Uterus (tissue), 2 donors: Measurements from ENCODE around the gene ANXA8L1.

Experiments used
- POLR2A ChIP-seq, 2 donors: fragments of 450-650 bp; IDR thresholded peaks; one replicate each; pipeline ENCODE4 v1.6.1; 2016; ENCODE audit warnings: antibody characterized with exemption in 2 of 2, mild to moderate bottlenecking in 1 of 2, moderate library complexity in 1 of 2
- TF ChIP-seq, protein P1 (sequence below), 4 experiments: fragments of 200-600 bp in 2 of 4; fragments of 450-650 bp in 2 of 4; sonication (generic) in 2 of 4; IDR thresholded peaks; one replicate each; pipeline ENCODE4 v1.5.1; 2016 to 2019; ENCODE audit warnings: antibody characterized with exemption in 4 of 4, mild to moderate bottlenecking in 2 of 4, moderate library complexity in 1 of 4

DNA sequence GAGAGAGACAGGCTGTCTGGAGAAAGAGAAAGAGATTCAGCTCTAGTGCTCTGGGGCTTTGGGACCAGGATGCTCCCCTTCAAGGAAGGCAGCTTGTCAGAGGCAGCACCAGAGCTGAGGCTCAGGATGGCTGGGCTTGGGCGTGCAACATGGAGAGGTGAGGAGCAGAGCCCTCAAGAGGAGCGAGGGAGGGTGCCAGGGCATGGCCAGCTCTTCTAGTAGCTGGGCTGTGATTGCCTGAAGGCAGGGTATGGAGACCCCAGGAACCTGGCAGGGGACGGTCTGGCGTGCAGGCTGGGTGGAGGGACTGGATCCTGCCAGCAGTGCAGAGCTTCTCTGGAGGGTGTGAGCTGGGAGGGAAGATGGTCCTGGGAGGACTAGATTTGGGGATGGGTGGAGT, 48.6 kb upstream of the ANXA8L1 start:
- TF ChIP-seq, protein P1, sequence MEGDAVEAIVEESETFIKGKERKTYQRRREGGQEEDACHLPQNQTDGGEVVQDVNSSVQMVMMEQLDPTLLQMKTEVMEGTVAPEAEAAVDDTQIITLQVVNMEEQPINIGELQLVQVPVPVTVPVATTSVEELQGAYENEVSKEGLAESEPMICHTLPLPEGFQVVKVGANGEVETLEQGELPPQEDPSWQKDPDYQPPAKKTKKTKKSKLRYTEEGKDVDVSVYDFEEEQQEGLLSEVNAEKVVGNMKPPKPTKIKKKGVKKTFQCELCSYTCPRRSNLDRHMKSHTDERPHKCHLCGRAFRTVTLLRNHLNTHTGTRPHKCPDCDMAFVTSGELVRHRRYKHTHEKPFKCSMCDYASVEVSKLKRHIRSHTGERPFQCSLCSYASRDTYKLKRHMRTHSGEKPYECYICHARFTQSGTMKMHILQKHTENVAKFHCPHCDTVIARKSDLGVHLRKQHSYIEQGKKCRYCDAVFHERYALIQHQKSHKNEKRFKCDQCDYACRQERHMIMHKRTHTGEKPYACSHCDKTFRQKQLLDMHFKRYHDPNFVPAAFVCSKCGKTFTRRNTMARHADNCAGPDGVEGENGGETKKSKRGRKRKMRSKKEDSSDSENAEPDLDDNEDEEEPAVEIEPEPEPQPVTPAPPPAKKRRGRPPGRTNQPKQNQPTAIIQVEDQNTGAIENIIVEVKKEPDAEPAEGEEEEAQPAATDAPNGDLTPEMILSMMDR (IDR thresholded peaks at IDR 0.05) = no peak
- no peak for TF ChIP-seq POLR2A (IDR thresholded peaks at IDR 0.05)
